DMS114 treated with DMSO at 0.1 percent for 48 hours (cell line): ENCODE results near the gene PIK3CB.
"Not testable (repeated sequence)": the region's sequence is repeated elsewhere in the genome, so short reads cannot be mapped to it uniquely, and the experiment has no call there.

Experiments used
- DNase-seq: peaks from one replicate; lab custom pipeline; 2025; ENCODE audit not compliant: unreplicated experiment; lab: John Stamatoyannopoulos, UW

PIK3CB gene

DNA sequence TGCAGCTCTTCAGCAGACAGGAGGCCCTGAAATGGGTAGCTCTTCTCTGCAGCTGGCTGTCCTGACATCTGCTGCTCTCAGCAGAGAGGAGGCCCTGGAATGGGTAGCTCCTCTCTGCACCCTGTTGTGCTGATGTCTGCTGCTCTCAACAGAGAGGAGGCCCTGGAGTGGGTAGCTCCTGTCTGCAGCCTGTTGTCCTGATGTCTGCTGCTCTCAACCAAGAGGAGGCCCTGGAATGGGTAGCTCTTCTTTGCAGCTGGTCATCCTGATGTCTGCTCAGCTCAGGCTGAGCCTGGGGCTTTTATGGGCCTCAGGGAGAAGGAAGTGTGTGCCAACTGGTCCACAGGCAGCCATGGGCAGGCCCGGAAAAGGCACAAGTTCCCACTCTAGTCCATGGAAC lies 66.6 kb downstream of the PIK3CB start:
- no peak for DNase-seq

GRCh38 chr3:138767498-138768104 lies 67.1 kb downstream of the PIK3CB start:
- DNase-seq = no peak

GRCh38 chr3:138761002-138761401 lies 73.7 kb downstream of the PIK3CB start:
- no peak for DNase-seq

GRCh38 chr3:138748190-138748589 lies 86.5 kb downstream of the PIK3CB start:
- no peak for DNase-seq

GRCh38 chr3:138747225-138747624 lies 87.5 kb downstream of the PIK3CB start:
- no peak for DNase-seq

DNA sequence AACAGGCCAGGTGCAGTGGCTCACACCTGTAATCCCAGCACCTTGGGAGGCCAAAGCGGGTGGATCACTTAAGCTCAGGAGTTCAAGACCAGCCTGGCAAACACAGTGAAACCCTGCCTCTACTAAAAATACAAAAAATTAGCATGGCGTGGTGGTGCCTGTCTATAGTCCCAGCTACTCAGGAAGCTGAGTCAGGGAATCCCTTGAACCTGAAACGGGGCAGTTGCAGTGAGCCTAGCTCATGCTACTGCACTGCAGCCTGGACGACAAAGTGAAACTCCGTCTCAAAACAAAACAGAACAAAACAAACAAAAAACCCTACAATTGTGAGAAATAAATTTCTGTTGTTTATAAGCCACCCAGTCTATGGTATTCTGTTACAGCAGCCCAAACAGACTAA lies 94.7 kb downstream of the PIK3CB start:
- DNase-seq = no peak

- no peak for DNase-seq
Measured at GRCh38 chr3:138732456-138732855, 102.3 kb downstream of the PIK3CB start.

DNA sequence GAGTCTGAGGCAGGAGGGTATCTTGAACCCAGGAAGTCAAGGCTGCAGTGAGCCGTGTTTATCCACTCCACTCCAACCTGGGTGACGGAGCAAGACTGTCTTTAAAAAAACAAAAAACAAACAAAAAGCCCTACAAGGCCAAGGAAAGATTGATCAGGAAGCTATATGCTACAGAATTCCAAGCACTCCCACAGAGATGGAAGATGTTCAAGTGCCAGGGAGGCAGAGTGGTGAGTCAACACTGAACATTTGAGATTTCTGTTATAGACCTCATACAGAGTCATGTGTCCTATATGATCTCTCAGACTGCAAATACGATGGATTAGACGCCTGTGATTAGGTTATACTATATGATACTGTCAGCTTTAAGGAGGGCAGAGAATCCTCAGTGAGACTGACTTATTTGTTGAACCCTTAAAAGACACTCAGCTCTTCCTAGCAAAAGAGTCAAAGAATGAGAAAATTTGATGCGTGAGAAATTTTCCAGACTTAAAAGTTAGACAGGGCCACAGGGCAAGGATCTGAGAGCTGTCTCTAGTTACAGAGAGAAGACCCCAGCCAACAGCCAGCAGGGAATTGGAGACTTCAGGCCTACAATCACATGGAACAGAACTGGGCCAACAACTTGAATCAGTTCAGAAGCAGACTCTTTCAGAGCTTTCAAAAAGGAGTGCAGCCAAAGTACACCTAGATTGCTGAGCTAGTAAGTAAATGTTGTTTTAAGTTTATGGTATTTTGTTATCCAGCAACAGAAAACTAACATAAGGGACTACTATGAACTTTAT lies 107.6 kb downstream of the PIK3CB start:
- no peak for DNase-seq

GRCh38 chr3:138726042-138726441 lies 108.7 kb downstream of the PIK3CB start:
- DNase-seq = not testable (repeated sequence)

- no peak for DNase-seq
Measured at GRCh38 chr3:138725116-138725515, 109.6 kb downstream of the PIK3CB start.

DNA sequence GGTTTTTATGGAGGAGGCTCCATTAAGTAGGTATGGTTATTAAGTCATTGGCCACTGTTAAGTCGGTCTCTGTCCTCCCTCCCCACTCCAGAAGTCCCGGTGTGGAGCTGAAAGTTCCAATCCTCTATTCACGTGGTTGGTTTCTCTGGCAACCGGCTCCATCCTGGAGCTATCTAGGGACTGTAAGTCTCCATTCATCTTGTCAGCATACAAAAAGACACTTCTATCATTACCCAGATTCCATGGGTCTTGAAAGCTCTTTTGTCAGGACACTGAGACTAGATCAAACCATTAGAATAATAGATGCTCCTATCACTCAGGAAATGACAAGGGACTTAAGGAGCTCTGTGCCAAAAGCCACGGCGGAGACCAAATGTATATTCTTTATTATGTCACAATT lies 110.3 kb downstream of the PIK3CB start:
- no peak for DNase-seq

DNA sequence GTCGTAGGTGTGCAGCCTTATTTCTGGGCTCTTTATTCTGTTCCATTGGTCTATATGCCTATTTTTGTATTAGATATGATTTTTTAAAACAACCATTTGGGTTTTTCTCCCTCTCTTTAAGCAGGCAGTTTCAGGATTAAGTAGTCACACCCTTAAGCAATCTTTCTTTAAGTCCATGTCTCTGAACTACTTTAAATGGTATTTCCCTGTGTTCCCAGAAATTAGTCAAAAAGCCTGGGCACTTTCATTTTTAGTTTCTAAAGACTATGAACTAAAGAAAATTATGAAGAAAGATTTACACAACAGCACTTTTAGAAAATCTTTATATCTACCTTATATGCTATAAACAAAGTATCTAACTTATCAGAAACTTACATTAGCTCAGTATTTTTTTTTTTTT lies 115.9 kb downstream of the PIK3CB start:
- no peak for DNase-seq

- no peak for DNase-seq
Measured at GRCh38 chr3:138717348-138717747, 117.4 kb downstream of the PIK3CB start.

GRCh38 chr3:138712086-138712485 lies 122.6 kb downstream of the PIK3CB start:
- DNase-seq = no peak

- no peak for DNase-seq
Measured at GRCh38 chr3:138705675-138706074, 129.1 kb downstream of the PIK3CB start.

DNA sequence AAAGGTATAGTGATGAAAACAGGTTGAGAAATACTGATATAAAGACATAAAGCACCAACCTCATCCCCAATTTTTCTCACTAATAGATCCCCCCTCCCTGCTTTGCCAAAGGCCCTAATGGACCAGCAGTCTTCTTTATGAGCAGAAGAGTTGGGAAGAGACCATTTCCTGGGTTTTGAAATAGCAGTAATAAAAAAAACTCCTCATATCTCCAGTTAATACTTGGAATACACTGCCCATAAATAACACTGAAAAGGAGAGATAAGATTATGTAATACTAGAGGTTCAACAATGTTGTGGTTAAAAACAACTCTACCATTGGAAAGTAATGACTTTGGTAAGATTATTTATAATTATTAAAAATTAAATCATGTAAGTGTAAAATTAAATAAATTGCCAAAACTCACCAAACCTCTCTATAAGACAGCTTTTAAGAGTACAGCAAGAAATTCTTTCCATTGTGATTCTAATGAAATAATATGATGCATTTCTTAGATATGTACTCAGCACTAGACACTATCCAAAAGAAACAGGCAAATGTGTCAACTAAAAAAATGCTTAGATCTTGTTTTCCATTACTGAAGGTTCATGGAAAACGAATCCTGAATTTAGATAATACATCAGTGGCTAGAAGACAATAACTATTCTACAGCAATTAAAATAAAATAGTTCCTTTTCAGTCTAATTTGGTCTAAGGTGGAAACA lies 137.9 kb downstream of the PIK3CB start:
- no peak for DNase-seq

DNA sequence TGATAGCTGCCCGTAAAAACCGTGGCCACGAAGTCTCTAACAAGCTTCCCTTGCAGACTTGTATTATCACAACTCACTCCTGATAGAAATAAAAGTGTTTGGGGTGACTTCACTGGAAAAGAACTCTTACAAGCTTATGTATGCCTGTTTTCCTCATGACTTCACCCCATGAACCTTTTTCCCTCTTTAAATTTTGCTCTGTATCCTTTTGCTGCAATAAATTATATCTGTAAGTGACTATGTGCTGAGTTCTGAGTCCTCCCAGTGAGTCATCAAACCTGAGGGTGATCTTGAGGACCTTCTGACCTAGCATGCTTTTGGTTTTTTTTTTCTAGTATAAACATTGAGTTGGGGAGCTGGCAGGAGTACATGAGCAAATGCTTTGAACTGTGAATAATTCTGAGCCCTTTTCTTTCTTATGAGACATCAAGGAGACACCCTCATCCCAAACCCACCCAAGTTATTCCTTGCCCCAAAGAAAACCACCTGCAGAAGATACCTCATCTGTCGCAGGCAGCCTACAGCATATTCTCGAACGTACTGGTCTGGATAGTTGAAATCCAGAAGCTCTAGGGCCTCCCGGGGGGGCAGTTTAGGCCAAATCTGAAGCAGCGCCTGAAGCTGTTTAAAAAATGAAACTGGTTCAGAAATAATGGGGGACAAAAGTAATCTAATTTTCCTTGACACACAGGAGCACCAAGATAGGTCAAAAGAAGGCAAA lies 140.3 kb downstream of the PIK3CB start:
- DNase-seq = no peak

GRCh38 chr3:138692152-138692551 lies 142.6 kb downstream of the PIK3CB start:
- DNase-seq = no peak

DNA sequence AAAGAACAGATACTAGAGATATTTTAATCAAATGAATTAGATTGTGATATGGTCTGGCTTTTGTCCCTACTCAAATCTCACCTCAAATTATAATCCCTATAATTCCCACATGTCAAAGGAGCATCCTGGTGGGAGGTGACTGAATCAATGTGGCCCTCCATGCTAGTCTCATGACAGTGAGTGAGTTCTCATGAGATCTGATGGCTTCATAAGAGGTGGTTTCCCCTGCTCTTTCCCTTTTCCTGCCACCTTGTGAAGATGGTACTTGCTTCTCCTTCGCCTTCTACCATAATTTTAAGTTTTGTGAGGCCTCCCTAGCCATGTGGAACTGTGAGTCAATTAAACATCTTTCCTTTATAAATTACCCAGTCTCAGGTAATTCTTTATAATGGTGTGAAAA lies 143.4 kb downstream of the PIK3CB start:
- DNase-seq = no peak

DNA sequence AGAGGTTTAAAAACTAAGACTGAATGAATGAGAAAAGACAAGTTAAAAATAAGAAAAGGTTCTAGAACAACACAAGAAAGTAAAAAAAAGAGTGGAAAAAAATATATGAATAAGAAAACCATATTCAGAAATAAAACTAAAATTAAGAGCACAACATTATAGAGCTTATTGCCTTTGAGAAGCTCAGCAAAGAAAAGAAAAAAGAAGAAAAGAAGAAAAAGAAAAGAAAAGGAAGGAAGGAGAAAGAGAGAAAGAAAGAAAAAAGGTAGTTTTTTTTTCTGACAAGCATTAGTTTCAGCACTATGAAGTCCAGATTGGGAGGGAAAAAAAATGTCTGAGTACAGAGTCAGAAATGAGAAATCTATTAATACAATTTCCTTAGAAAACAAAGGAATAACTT lies 144.7 kb downstream of the PIK3CB start:
- DNase-seq = no peak

DNA sequence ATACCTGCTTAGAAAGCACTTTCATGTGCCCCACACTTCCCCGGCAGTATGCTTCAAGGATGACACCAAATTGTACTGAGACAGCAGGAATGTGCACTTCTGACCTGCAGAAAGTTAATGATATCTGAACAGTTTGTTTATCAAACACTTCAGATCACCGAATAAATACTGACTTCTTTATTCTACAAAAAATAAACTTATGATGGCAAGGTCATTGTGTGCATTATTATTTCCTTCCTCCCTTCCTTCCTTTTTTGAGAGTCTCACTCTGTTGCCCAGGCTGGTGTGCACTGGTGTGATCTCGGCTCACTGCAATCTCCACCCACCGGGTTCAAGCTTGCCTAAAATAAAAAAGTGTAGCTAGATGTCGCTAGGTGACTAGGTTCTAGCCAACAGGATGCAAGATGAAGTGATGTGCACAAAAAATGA lies 145.8 kb downstream of the PIK3CB start:
- no peak for DNase-seq
